ENCODE results near the gene EXPH5. TPM values are rescaled to one million over a fixed set of nuclear protein-coding genes. Genes with fewer than 3 reads are reported as not detected.

EXPH5 gene
- total RNA-seq, 1 experiment from 2014 or later: 18.3 TPM

DNA sequence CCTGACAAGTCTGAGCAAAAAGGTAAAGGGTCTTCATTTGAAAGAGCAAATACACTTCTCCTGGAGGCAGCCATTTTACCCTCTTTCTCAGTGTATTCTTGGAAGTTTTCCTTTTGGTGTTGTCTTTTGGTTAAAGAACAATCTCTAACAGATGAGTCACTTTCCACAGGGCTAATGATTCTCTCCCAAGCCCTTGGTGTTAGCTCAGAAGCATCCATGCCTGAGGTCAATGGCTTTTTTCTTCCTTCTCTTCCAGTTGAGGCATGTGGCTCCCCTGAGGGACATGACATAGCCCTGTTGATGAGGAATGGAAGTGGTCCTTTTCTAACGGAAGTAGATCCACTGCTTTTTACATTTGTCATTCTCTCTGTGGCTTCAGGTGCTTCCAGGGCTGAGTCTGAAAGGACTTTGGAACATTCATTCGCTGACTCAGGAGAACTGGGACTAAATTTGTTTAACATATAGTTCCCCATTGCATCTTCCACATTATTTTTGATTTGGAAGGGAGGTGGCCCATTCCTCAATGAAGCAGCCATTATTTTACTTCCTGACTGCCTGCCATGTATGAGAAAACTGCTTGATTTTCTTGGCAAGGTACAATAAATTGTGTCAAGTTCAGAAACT lies 81.6 kb downstream of the EXPH5 start:
- Histone ChIP-seq H3K9me3 (ENCODE audit: control insufficient read depth in 1 of 2, insufficient read depth in 1 of 2, low read depth in 1 of 2, low read length in 2 of 2) (no peaks in the 10 kb centered on the region), H3K36me3 (ENCODE audit: control insufficient read depth in 1 of 2, insufficient read depth in 2 of 2, low read length in 2 of 2) (peaks cover 0 to 17% of the 10 kb centered on the region in 2 experiments; a peak in 1 of 4 replicates), H3K4me3 (replicated peaks in 1 of 2; ENCODE audit: low read depth in 1 of 2, low read length in 2 of 2) (no peak overlapping the region), H3K27me3 (ENCODE audit: insufficient read depth, low read length) (no peaks in the 10 kb centered on the region), H3K9me2 (ENCODE audit: insufficient read depth) (no peaks in the 10 kb centered on the region), H3K9ac (ENCODE audit: low read length) (no peak overlapping the region), H2AFZ (ENCODE audit: low read depth, low read length, poor library complexity, severe bottlenecking) (no peak overlapping the region), H3K79me2 (ENCODE audit: insufficient read depth, low read length) (no peaks in the 10 kb centered on the region), H3K4me1 (ENCODE audit: control insufficient read depth in 1 of 2, insufficient read depth in 2 of 2, low read length in 2 of 2) (no peaks in the 10 kb centered on the region), H3K27ac (ENCODE audit: low read depth, low read length) (no peak overlapping the region), H4K20me1 (ENCODE audit: insufficient read depth) (no peaks in the 10 kb centered on the region), H3K4me2 (ENCODE audit: low read length) (no peak overlapping the region)
- ChIA-PET POLR2A (no interaction called here), CTCF (no interaction called here), RAD21 (ENCODE audit: low non-redundant PET in 1 of 2, low total read pairs in 2 of 2, uncharacterized antibody in 2 of 2, unreplicated experiment in 2 of 2) (no interaction called here)
- ATAC-seq (no peak), DNase-seq (ENCODE audit: low read depth, low spot score) (no peak)
- TF ChIP-seq, protein P1, sequence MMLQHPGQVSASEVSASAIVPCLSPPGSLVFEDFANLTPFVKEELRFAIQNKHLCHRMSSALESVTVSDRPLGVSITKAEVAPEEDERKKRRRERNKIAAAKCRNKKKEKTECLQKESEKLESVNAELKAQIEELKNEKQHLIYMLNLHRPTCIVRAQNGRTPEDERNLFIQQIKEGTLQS (IDR thresholded peaks at IDR 0.05): no peak
- TF ChIP-seq CBX3 (IDR thresholded peaks at IDR 0.05; ENCODE audit: low read depth): no peak
- TF ChIP-seq CEBPB (IDR thresholded peaks at IDR 0.05; ENCODE audit: low read depth): no peak
- TF ChIP-seq SIN3A (IDR thresholded peaks at IDR 0.05; ENCODE audit: low read depth): no peak
- TF ChIP-seq ELF1 (IDR thresholded peaks at IDR 0.05; ENCODE audit: borderline replicate concordance, low read depth): no peak
- no peak for TF ChIP-seq EZH2phosphoT487 (IDR thresholded peaks at IDR 0.05; ENCODE audit: borderline replicate concordance)
- TF ChIP-seq EZH2 (IDR thresholded peaks at IDR 0.05): no peak
- TF ChIP-seq SRF (IDR thresholded peaks at IDR 0.05; ENCODE audit: low read depth): no peak
- TF ChIP-seq, protein P2, sequence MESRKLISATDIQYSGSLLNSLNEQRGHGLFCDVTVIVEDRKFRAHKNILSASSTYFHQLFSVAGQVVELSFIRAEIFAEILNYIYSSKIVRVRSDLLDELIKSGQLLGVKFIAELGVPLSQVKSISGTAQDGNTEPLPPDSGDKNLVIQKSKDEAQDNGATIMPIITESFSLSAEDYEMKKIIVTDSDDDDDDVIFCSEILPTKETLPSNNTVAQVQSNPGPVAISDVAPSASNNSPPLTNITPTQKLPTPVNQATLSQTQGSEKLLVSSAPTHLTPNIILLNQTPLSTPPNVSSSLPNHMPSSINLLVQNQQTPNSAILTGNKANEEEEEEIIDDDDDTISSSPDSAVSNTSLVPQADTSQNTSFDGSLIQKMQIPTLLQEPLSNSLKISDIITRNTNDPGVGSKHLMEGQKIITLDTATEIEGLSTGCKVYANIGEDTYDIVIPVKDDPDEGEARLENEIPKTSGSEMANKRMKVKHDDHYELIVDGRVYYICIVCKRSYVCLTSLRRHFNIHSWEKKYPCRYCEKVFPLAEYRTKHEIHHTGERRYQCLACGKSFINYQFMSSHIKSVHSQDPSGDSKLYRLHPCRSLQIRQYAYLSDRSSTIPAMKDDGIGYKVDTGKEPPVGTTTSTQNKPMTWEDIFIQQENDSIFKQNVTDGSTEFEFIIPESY (IDR thresholded peaks at IDR 0.05; ENCODE audit: extremely low read depth, insufficient replicate concordance, low read length): no peak
- no peak for TF ChIP-seq POLR2A (IDR thresholded peaks at IDR 0.05; ENCODE audit: borderline replicate concordance, extremely low read depth, insufficient read depth, insufficient read length)
- no peak for TF ChIP-seq ZNF274 (IDR thresholded peaks at IDR 0.05; ENCODE audit: low read depth, low read length)
- no peak for TF ChIP-seq FOSL1 (IDR thresholded peaks at IDR 0.05; ENCODE audit: low read depth)
- TF ChIP-seq RAD21 (IDR thresholded peaks at IDR 0.05; ENCODE audit: low read depth): no peak
- no peak for TF ChIP-seq SP1 (IDR thresholded peaks at IDR 0.05; ENCODE audit: low read depth)
- TF ChIP-seq, protein P3, sequence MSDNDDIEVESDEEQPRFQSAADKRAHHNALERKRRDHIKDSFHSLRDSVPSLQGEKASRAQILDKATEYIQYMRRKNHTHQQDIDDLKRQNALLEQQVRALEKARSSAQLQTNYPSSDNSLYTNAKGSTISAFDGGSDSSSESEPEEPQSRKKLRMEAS (IDR thresholded peaks at IDR 0.05): no peak
- TF ChIP-seq ZFX (IDR thresholded peaks at IDR 0.05): no peak
- TF ChIP-seq YY1 (IDR thresholded peaks at IDR 0.05; ENCODE audit: extremely low read depth, insufficient replicate concordance, low read depth, low read length): no peak
- no peak for TF ChIP-seq POLR2AphosphoS5 (IDR thresholded peaks at IDR 0.05; ENCODE audit: low read depth, low read length)
- no peak for TF ChIP-seq JUND (IDR thresholded peaks at IDR 0.05)
- TF ChIP-seq, protein P4, sequence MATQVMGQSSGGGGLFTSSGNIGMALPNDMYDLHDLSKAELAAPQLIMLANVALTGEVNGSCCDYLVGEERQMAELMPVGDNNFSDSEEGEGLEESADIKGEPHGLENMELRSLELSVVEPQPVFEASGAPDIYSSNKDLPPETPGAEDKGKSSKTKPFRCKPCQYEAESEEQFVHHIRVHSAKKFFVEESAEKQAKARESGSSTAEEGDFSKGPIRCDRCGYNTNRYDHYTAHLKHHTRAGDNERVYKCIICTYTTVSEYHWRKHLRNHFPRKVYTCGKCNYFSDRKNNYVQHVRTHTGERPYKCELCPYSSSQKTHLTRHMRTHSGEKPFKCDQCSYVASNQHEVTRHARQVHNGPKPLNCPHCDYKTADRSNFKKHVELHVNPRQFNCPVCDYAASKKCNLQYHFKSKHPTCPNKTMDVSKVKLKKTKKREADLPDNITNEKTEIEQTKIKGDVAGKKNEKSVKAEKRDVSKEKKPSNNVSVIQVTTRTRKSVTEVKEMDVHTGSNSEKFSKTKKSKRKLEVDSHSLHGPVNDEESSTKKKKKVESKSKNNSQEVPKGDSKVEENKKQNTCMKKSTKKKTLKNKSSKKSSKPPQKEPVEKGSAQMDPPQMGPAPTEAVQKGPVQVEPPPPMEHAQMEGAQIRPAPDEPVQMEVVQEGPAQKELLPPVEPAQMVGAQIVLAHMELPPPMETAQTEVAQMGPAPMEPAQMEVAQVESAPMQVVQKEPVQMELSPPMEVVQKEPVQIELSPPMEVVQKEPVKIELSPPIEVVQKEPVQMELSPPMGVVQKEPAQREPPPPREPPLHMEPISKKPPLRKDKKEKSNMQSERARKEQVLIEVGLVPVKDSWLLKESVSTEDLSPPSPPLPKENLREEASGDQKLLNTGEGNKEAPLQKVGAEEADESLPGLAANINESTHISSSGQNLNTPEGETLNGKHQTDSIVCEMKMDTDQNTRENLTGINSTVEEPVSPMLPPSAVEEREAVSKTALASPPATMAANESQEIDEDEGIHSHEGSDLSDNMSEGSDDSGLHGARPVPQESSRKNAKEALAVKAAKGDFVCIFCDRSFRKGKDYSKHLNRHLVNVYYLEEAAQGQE (IDR thresholded peaks at IDR 0.05; ENCODE audit: low read depth): no peak
- BruUV-seq (replicated peaks): no TSS peak
- intact Hi-C loops (cut with micrococcal nuclease): no loop called here

Data from HCT116 (cell line).